HL-60 (cell line): ENCODE results near the gene FRMD5.

Experiments
- CTCF ChIP-seq: IDR thresholded peaks from one replicate; pipeline ENCODE4 v1.5.1; 2011; ENCODE audit warnings: low read length, control low read depth, inconsistent platforms; ENCODE audit not compliant: insufficient read depth
- GABPA ChIP-seq: IDR thresholded peaks from 2 replicates; pipeline ENCODE4 v1.6.1; 2012; ENCODE audit warnings: low read depth
- POLR2AphosphoS5 ChIP-seq: IDR thresholded peaks from 2 replicates; pipeline ENCODE4 v1.6.1; 2012; ENCODE audit warnings: low read depth
- REST ChIP-seq: IDR thresholded peaks from 2 replicates; pipeline ENCODE4 v1.6.1; 2012; ENCODE audit warnings: low read depth; ENCODE audit not compliant: insufficient replicate concordance

- TF ChIP-seq CTCF = no peak
- TF ChIP-seq GABPA = no peak
- TF ChIP-seq REST = no peak
- no peak for TF ChIP-seq POLR2AphosphoS5
These were observed 275.4 kb downstream of the FRMD5 start for GRCh38 chr15:43919540-43920253.
